SK-N-MC (cell line): ENCODE data around the gene CDKAL1.

Source experiments
- EZH2 ChIP-seq: fragments of 200-600 bp; sonication (generic); IDR thresholded peaks from one replicate; pipeline ENCODE4 v1.6.1; 2017; ENCODE audit warnings: antibody characterized with exemption
- FOXP2 ChIP-seq: optimal IDR thresholded peaks from 2 replicates; pipeline ENCODE3; 2011; ENCODE audit warnings: mild to moderate bottlenecking, moderate library complexity; ENCODE audit not compliant: insufficient read depth; ENCODE audit errors: extremely low read length, control extremely low read depth
- POLR2AphosphoS5 ChIP-seq: IDR thresholded peaks from 2 replicates; pipeline ENCODE4 v1.6.1; 2012; ENCODE audit warnings: mild to moderate bottlenecking, low read depth, low read length, borderline replicate concordance

- TF ChIP-seq EZH2, result no peak
- TF ChIP-seq POLR2AphosphoS5, result no peak
- no peak for TF ChIP-seq FOXP2
Measured at GRCh38 chr6:21186479-21187055, 652.3 kb downstream of the CDKAL1 start.
